Myocyte (in vitro differentiated cells): ENCODE data around the gene COX4I2. TPM values are rescaled to one million over a fixed set of nuclear protein-coding genes. Genes with fewer than 3 reads are reported as not detected.

Experiments used
- DNase-seq: peaks from one replicate; pipeline ENCODE4 v3.0.0-alpha.2; 2012; ENCODE audit warnings: low read depth
- microRNA-seq: library from miRNA; unstranded; fragments of <30 nt; microRNA quantifications from one replicate; pipeline ENCODE4, GENCODE V29; 2016
- total RNA-seq: library from RNA; depleted of rRNA; stranded (reverse); fragments of >200 nt; gene quantifications from 2 replicates; pipeline ENCODE4 v1.2.3, GENCODE V29; 2014

COX4I2 gene
- total RNA-seq, 1 donor from 2014 or later, result not detected

DNA sequence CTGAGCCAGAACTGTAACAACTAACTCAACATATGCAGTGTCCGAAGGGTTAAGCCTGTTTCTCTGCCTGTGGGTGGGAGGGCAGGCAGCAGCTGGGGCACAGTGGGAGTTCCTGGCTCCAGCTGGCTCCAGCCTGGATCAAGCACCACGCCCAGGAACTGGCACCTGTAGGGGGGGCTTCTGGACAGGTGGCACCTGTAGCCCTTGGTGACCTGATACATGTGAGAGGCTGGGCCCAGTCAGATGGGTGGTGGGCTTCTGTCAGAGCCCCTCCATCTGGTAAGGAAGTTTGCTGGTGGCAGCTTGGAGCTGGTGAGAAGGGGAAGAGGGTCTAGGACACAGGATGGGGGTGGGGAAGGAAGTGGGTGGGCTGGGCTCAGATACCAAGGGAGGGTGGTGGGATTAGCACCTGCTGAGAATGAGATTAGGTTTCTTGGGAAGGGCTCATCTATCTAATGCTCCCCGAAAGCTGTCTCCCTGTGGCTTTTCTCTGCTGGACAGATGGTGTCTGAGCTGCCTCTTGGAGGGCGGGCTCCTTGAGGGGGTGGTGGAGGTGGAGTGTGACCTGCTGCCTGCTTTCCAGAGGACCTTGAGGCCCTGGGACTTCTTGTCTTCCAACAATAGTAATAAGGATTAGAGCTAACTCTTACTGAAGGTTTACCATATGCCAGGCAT is 56.4 kb downstream of the COX4I2 start:
- peak; percentile 93 for DNase-seq

Small RNAs within 50 kb of the gene (microRNA-seq; reads per million reads assigned to microRNA genes)
- gene MIR3193, result not detected

Other genes starting within 250 kb of the COX4I2 start
- not detected in 2 replicates for gene DEFB119, start 247.3 kb upstream of the COX4I2 start, total RNA-seq
- not detected in 2 replicates for gene DEFB121, start 231.7 kb upstream of the COX4I2 start, total RNA-seq
- gene DEFB123, start 197.3 kb upstream of the COX4I2 start, total RNA-seq, result not detected in 2 replicates
- gene DEFB124, start 162.8 kb upstream of the COX4I2 start, total RNA-seq, result not detected in 2 replicates
- gene REM1, start 162.6 kb upstream of the COX4I2 start, total RNA-seq, result 0.27 and 0.68 TPM in 2 replicates
- gene HM13, start 123.5 kb upstream of the COX4I2 start, total RNA-seq, result 78.3 and 79.2 TPM in 2 replicates
- 6.7 and 8.9 TPM in 2 replicates for gene ID1, start 32.6 kb upstream of the COX4I2 start, total RNA-seq
- gene BCL2L1, start 85.0 kb downstream of the COX4I2 start, total RNA-seq, result 172 and 239 TPM in 2 replicates
- 7.0 and 10.5 TPM in 2 replicates for gene TPX2, start 101.4 kb downstream of the COX4I2 start, total RNA-seq
- 0.10 and 0.13 TPM in 2 replicates for gene MYLK2, start 181.4 kb downstream of the COX4I2 start, total RNA-seq
- gene FOXS1, start 207.7 kb downstream of the COX4I2 start, total RNA-seq, result 0.56 and 0.99 TPM in 2 replicates
- gene DUSP15, start 232.6 kb downstream of the COX4I2 start, total RNA-seq, result 0.64 and 0.68 TPM in 2 replicates
- gene TTLL9, start 232.7 kb downstream of the COX4I2 start, total RNA-seq, result not detected in 2 replicates